GM23338 (cell line): ENCODE measurements around the gene PLA2G6. TPM values are rescaled to one million over a fixed set of nuclear protein-coding genes. Genes with fewer than 3 reads are reported as not detected.

ENCODE experiments used
- ATAC-seq: fragments of 200-7000 bp; cut with Tn5 transposase; 3 replicates; pipeline ENCODE4 v1.9.1; 2020
- DNase-seq: peaks from one replicate; pipeline ENCODE4 v3.0.0-alpha.2; 2015; ENCODE audit warnings: low spot score
- H2AFZ ChIP-seq: fragments of 200-600 bp; sonication (generic); 2 replicates; pipeline ENCODE4 v1.8.0; 2016; ENCODE audit warnings: antibody characterized with exemption, mild to moderate bottlenecking, moderate library complexity
- H3F3A ChIP-seq: fragments of 200-600 bp; sonication (generic); replicated peaks from 2 replicates; pipeline ENCODE4 v1.8.0; 2017; ENCODE audit warnings: antibody characterized with exemption, mixed run types, low read depth
- H3K27ac ChIP-seq: fragments of 200-600 bp; sonication (generic); 2 replicates; pipeline ENCODE4 v1.6.1; 2016; ENCODE audit warnings: low read depth
- H3K27me3 ChIP-seq: fragments of 200-600 bp; sonication (generic); 2 replicates; pipeline ENCODE4 v1.8.0; 2016; ENCODE audit warnings: mild to moderate bottlenecking, mixed run types, moderate library complexity; ENCODE audit not compliant: insufficient read depth
- H3K36me3 ChIP-seq: fragments of 200-600 bp; sonication (generic); 2 replicates; pipeline ENCODE4 v1.8.0; 2016; ENCODE audit warnings: mild to moderate bottlenecking; ENCODE audit not compliant: insufficient read depth
- H3K4me1 ChIP-seq: fragments of 200-600 bp; sonication (generic); 2 replicates; pipeline ENCODE4 v1.8.0; 2016; ENCODE audit warnings: mild to moderate bottlenecking, moderate library complexity; ENCODE audit not compliant: insufficient read depth
- H3K4me2 ChIP-seq: fragments of 200-600 bp; sonication (generic); 2 replicates; pipeline ENCODE4 v1.7.1; 2017; ENCODE audit warnings: mixed run types
- H3K4me3 ChIP-seq: fragments of 200-600 bp; sonication (generic); 2 replicates; pipeline ENCODE4 v1.6.1; 2016; ENCODE audit warnings: mixed run types
- H3K79me2 ChIP-seq: fragments of 200-600 bp; sonication (generic); replicated peaks from 2 replicates; pipeline ENCODE4 v1.8.0; 2017; ENCODE audit warnings: mild to moderate bottlenecking; ENCODE audit not compliant: insufficient read depth
- H3K9me2 ChIP-seq: fragments of 200-600 bp; sonication (generic); 2 replicates; pipeline ENCODE4 v1.8.0; 2017; ENCODE audit not compliant: insufficient read depth
- H4K20me1 ChIP-seq: fragments of 200-600 bp; sonication (generic); replicated peaks from 2 replicates; pipeline ENCODE4 v1.8.0; 2017; ENCODE audit warnings: mild to moderate bottlenecking; ENCODE audit not compliant: insufficient read depth
- H3K27ac Mint-ChIP-seq: 2 replicates; pipeline ENCODE4 v1.8.0; 2020; ENCODE audit warnings: inconsistent platforms, mild to moderate bottlenecking, moderate library complexity, mixed read lengths
- H3K27me3 Mint-ChIP-seq: 3 replicates; pipeline ENCODE4 v1.8.0; 2022; ENCODE audit warnings: low read depth, mild to moderate bottlenecking, moderate library complexity, mixed read lengths, inconsistent platforms; ENCODE audit not compliant: insufficient read depth, poor library complexity
- H3K36me3 Mint-ChIP-seq: 3 replicates; pipeline ENCODE4 v1.8.0; 2021; ENCODE audit warnings: low read depth, mild to moderate bottlenecking, inconsistent platforms, moderate library complexity, mixed read lengths
- H3K4me1 Mint-ChIP-seq: 3 replicates; pipeline ENCODE4 v1.8.0; 2020; ENCODE audit warnings: mild to moderate bottlenecking, inconsistent platforms, mixed read lengths
- H3K4me3 Mint-ChIP-seq: 3 replicates; pipeline ENCODE4 v1.8.0; 2021; ENCODE audit warnings: moderate library complexity, mild to moderate bottlenecking, inconsistent platforms, mixed read lengths
- H3K9me3 Mint-ChIP-seq: 3 replicates; pipeline ENCODE4 v1.8.0; 2020; ENCODE audit warnings: moderate library complexity, mild to moderate bottlenecking, inconsistent platforms, mixed read lengths
- CREB1 ChIP-seq: fragments of 250-450 bp; sonication (Bioruptor Pico); IDR thresholded peaks from 2 replicates; pipeline ENCODE4 v1.5.0; 2020; ENCODE audit warnings: low read depth, mild to moderate bottlenecking, moderate library complexity
- EZH2 ChIP-seq: fragments of 200-600 bp; sonication (generic); IDR thresholded peaks from one replicate; pipeline ENCODE4 v1.8.0; 2017; ENCODE audit warnings: antibody characterized with exemption, mild to moderate bottlenecking, low read depth; ENCODE audit not compliant: unreplicated experiment
- EZH2phosphoT487 ChIP-seq: fragments of 200-600 bp; sonication (generic); IDR thresholded peaks from one replicate; pipeline ENCODE4 v1.8.1; 2018; ENCODE audit warnings: antibody characterized with exemption; ENCODE audit not compliant: unreplicated experiment
- JUNB ChIP-seq: IDR thresholded peaks from one replicate; pipeline ENCODE4 v1.6.1; 2016; ENCODE audit warnings: antibody characterized with exemption; ENCODE audit not compliant: unreplicated experiment
- POLR2AphosphoS5 ChIP-seq: IDR thresholded peaks from 2 replicates; pipeline ENCODE4 v1.6.1; 2016; ENCODE audit warnings: antibody characterized with exemption, low read depth
- STAT1 ChIP-seq: IDR thresholded peaks from one replicate; pipeline ENCODE4 v1.6.1; 2016; ENCODE audit warnings: antibody characterized with exemption; ENCODE audit not compliant: unreplicated experiment
- ZNF114 ChIP-seq: fragments of 250-450 bp; sonication (Bioruptor Pico); IDR thresholded peaks from 2 replicates; pipeline ENCODE4 v1.5.0; 2020; ENCODE audit warnings: mild to moderate bottlenecking, moderate library complexity
- polyA plus RNA-seq: library from polyadenylated mRNA; unstranded; fragments of >200 nt; fragmentation: Nextera tagmentation; extraction: Ambion mirVana; gene quantifications from 2 replicates; pipeline ENCODE4 v1.2.1, GENCODE V29; 2016
- total RNA-seq: library from RNA; depleted of rRNA; stranded (reverse); fragments of >200 nt; shearing (Covaris generic); gene quantifications from 2 replicates; pipeline ENCODE4 v1.2.3, GENCODE V29; 2014
- TF ChIP-seq, protein P1 (sequence below): IDR thresholded peaks from one replicate; pipeline ENCODE4 v1.6.1; 2018; ENCODE audit warnings: antibody characterized with exemption; ENCODE audit not compliant: unreplicated experiment
- TF ChIP-seq, protein P2 (sequence below): IDR thresholded peaks from 2 replicates; pipeline ENCODE4 v1.6.1; 2016; ENCODE audit warnings: antibody characterized with exemption

Gene PLA2G6
- total and polyA plus RNA-seq, 2 experiments from 2014 or later, result 4.5 to 12.6 TPM

- TF ChIP-seq, protein P1, sequence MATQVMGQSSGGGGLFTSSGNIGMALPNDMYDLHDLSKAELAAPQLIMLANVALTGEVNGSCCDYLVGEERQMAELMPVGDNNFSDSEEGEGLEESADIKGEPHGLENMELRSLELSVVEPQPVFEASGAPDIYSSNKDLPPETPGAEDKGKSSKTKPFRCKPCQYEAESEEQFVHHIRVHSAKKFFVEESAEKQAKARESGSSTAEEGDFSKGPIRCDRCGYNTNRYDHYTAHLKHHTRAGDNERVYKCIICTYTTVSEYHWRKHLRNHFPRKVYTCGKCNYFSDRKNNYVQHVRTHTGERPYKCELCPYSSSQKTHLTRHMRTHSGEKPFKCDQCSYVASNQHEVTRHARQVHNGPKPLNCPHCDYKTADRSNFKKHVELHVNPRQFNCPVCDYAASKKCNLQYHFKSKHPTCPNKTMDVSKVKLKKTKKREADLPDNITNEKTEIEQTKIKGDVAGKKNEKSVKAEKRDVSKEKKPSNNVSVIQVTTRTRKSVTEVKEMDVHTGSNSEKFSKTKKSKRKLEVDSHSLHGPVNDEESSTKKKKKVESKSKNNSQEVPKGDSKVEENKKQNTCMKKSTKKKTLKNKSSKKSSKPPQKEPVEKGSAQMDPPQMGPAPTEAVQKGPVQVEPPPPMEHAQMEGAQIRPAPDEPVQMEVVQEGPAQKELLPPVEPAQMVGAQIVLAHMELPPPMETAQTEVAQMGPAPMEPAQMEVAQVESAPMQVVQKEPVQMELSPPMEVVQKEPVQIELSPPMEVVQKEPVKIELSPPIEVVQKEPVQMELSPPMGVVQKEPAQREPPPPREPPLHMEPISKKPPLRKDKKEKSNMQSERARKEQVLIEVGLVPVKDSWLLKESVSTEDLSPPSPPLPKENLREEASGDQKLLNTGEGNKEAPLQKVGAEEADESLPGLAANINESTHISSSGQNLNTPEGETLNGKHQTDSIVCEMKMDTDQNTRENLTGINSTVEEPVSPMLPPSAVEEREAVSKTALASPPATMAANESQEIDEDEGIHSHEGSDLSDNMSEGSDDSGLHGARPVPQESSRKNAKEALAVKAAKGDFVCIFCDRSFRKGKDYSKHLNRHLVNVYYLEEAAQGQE, result no peak
- TF ChIP-seq POLR2AphosphoS5 (no peak), EZH2 (no peak)
These were observed 47.5 kb upstream of the PLA2G6 start (continued) for GRCh38 chr22:38228873-38229740.

GRCh38 chr22:38228326-38228872, 46.8 kb upstream of the PLA2G6 start:
- no peak overlapping the region for H3K27ac Mint-ChIP-seq
- no peaks in the 10 kb centered on the region for H3K27me3 ChIP-seq
- no peaks in the 10 kb centered on the region for H3K79me2 ChIP-seq
- H3K27me3 Mint-ChIP-seq, result peaks cover 6% of the 10 kb centered on the region
- no peak overlapping the region for H3K4me3 Mint-ChIP-seq
- no peak overlapping the region for H2AFZ ChIP-seq
- H3K27ac ChIP-seq, result 0 out of 2 replicates have a peak overlapping the region, but pooled peaks have one; percentile 19
- peaks cover 27% of the 10 kb centered on the region for H3K36me3 Mint-ChIP-seq
- H3F3A ChIP-seq, result no peaks in the 10 kb centered on the region
- TF ChIP-seq STAT1 (no peak), JUNB (no peak), ZNF114 (no peak), CREB1 (CRISPR knock-in tag) (no peak), EZH2phosphoT487 (no peak)
- TF ChIP-seq, protein P1, result no peak
- TF ChIP-seq, protein P2, sequence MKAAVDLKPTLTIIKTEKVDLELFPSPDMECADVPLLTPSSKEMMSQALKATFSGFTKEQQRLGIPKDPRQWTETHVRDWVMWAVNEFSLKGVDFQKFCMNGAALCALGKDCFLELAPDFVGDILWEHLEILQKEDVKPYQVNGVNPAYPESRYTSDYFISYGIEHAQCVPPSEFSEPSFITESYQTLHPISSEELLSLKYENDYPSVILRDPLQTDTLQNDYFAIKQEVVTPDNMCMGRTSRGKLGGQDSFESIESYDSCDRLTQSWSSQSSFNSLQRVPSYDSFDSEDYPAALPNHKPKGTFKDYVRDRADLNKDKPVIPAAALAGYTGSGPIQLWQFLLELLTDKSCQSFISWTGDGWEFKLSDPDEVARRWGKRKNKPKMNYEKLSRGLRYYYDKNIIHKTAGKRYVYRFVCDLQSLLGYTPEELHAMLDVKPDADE, result no peak
- no peaks in the 10 kb centered on the region for H3K4me1 Mint-ChIP-seq
- peaks cover 9% of the 10 kb centered on the region for H4K20me1 ChIP-seq
- no peaks in the 10 kb centered on the region; the same call in 2 of the 3 replicates for H3K9me3 Mint-ChIP-seq
- H3K36me3 ChIP-seq, result peaks cover 5% of the 10 kb centered on the region; the same call in 1 of the 2 replicates
- DNase-seq (no peak), ATAC-seq (no peak)
- H3K4me1 ChIP-seq, result no peaks in the 10 kb centered on the region
- no peak overlapping the region for H3K4me2 ChIP-seq
- no peak overlapping the region for H3K4me3 ChIP-seq
- H3K9me2 ChIP-seq, result no peaks in the 10 kb centered on the region
